GM06990 (cell line): ENCODE measurements around the gene PSD4.

Source experiments
- DNase-seq: peaks from one replicate; pipeline ENCODE4 v3.0.0-alpha.2; 2011; ENCODE audit not compliant: insufficient read length; ENCODE audit errors: extremely low read depth
- H3K27me3 ChIP-seq: replicated peaks from 2 replicates; pipeline ENCODE4 v1.6.0; 2011; ENCODE audit warnings: low read length; ENCODE audit not compliant: control insufficient read depth, insufficient read depth
- H3K36me3 ChIP-seq: 2 replicates; pipeline ENCODE4 v1.5.1; 2011; ENCODE audit warnings: low read length; ENCODE audit not compliant: control insufficient read depth, insufficient read depth
- H3K4me3 ChIP-seq: replicated peaks from 2 replicates; pipeline ENCODE4 v1.5.1; 2011; ENCODE audit warnings: low read depth, mild to moderate bottlenecking, control low read depth, low read length
- TF ChIP-seq, protein P1 (sequence below): IDR thresholded peaks from 2 replicates; pipeline ENCODE4 v1.5.1; 2011; ENCODE audit warnings: low read length, control low read depth, mild to moderate bottlenecking, inconsistent platforms; ENCODE audit not compliant: insufficient read depth, poor library complexity, severe bottlenecking

PSD4 gene

GRCh38 chr2:113190871-113191270 lies 17.1 kb downstream of the PSD4 start:
- no peaks in the 10 kb centered on the region for H3K27me3 ChIP-seq
- no peak for DNase-seq
- H3K4me3 ChIP-seq: no peak overlapping the region
- peaks cover 38% of the 10 kb centered on the region for H3K36me3 ChIP-seq
- TF ChIP-seq, protein P1, sequence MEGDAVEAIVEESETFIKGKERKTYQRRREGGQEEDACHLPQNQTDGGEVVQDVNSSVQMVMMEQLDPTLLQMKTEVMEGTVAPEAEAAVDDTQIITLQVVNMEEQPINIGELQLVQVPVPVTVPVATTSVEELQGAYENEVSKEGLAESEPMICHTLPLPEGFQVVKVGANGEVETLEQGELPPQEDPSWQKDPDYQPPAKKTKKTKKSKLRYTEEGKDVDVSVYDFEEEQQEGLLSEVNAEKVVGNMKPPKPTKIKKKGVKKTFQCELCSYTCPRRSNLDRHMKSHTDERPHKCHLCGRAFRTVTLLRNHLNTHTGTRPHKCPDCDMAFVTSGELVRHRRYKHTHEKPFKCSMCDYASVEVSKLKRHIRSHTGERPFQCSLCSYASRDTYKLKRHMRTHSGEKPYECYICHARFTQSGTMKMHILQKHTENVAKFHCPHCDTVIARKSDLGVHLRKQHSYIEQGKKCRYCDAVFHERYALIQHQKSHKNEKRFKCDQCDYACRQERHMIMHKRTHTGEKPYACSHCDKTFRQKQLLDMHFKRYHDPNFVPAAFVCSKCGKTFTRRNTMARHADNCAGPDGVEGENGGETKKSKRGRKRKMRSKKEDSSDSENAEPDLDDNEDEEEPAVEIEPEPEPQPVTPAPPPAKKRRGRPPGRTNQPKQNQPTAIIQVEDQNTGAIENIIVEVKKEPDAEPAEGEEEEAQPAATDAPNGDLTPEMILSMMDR: no peak

GRCh38 chr2:113192459-113193100 lies 18.8 kb downstream of the PSD4 start:
- DNase-seq: no peak
- H3K4me3 ChIP-seq: no peak overlapping the region
- TF ChIP-seq, protein P1: no peak
- no peaks in the 10 kb centered on the region for H3K27me3 ChIP-seq
- peaks cover 40% of the 10 kb centered on the region for H3K36me3 ChIP-seq

- TF ChIP-seq, protein P1: no peak
- no peak for DNase-seq
- peaks cover 51% of the 10 kb centered on the region for H3K36me3 ChIP-seq
- no peak overlapping the region for H3K4me3 ChIP-seq
- no peaks in the 10 kb centered on the region for H3K27me3 ChIP-seq
Observed at GRCh38 chr2:113195923-113196501, 22.2 kb downstream of the PSD4 start.

DNA sequence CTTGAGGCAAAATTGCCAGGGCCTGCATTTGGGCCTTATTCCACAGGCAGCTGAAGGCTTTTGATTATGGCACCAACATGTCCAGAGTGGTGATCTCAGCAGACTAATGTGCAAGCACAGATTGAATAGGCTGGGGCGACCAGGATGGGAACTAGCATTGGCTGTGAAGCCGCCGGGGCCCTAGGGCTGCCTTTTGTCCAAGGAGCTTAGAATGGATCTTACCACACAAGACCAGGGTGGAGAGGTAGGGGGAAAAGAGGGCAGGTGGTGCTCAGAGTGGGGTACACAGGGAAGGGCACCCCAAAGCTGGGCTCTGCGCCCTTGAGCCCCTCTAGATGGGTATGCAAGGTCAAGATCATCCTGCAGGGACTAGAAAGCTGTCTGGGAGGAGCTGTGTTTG lies 23.1 kb downstream of the PSD4 start:
- Histone ChIP-seq H3K4me3 (no peak overlapping the region), H3K27me3 (no peaks in the 10 kb centered on the region), H3K36me3 (peaks cover 59% of the 10 kb centered on the region)
- DNase-seq: no peak
- TF ChIP-seq, protein P1: no peak

DNA sequence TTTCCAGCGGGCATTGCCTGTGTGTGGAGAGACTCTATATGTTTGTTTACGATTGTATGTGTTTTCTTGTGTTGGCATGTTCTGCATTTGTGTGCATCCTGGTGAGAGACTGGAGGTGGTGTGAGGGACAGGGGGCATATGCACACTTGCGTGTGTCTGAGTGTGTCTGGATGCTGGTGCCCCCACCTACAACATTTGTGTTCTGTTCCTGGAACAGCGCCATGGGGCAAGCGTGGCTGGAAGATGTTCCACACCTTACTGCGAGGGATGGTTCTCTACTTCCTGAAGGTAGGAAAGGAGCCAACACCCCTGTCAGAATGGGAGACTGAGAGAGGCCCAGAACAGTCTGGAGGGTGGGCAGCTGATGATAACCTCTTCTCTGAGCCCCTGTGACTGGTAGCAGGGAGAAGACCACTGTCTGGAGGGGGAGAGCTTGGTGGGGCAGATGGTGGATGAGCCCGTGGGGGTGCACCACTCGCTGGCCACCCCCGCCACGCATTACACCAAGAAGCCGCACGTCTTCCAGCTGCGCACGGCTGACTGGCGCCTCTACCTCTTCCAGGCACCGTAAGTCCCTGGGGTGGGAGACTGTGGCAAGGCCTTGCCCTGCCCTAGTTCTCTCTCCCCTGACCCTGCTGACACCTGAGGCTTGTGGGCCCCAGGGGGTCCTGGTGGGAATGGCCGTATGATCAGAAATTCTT lies 23.7 kb downstream of the PSD4 start:
- Histone ChIP-seq H3K27me3 (no peaks in the 10 kb centered on the region), H3K36me3 (peaks cover 60% of the 10 kb centered on the region), H3K4me3 (no peak overlapping the region)
- no peak for DNase-seq
- TF ChIP-seq, protein P1: no peak
